Activated effector memory CD4-positive, alpha-beta T cell treated with anti-CD3 and anti-CD28 coated beads, Interleukin-2, amount 50 U/mL, for 16 hours (primary cell): ENCODE data around the gene ELFN1.

Source experiments
- DNase-seq: peaks from one replicate; pipeline ENCODE4 v3.0.0-alpha.2; 2020

The ELFN1 gene

GRCh38 chr7:1729773-1730172 is 59.7 kb downstream of the ELFN1 start:
- DNase-seq, result no peak

- no peak for DNase-seq
Measured at GRCh38 chr7:1732072-1732471, 62.0 kb downstream of the ELFN1 start.

GRCh38 chr7:1732645-1733044 is 62.6 kb downstream of the ELFN1 start:
- DNase-seq, result no peak

- DNase-seq, result no peak
Measured at GRCh38 chr7:1733206-1733907, 63.3 kb downstream of the ELFN1 start.

- DNase-seq, result no peak
Measured at GRCh38 chr7:1733908-1734730, 64.0 kb downstream of the ELFN1 start.

GRCh38 chr7:1735262-1735661 is 65.2 kb downstream of the ELFN1 start:
- DNase-seq, result no peak

- no peak for DNase-seq
Measured at GRCh38 chr7:1735806-1736483, 65.9 kb downstream of the ELFN1 start.

- DNase-seq, result no peak
Measured at GRCh38 chr7:1736484-1736817, 66.4 kb downstream of the ELFN1 start.

- DNase-seq, result no peak
Measured at GRCh38 chr7:1736830-1737229, 66.8 kb downstream of the ELFN1 start.

- no peak for DNase-seq
Measured at GRCh38 chr7:1737523-1737922, 67.4 kb downstream of the ELFN1 start.

- DNase-seq, result no peak
Measured at GRCh38 chr7:1737956-1738355, 67.9 kb downstream of the ELFN1 start.

- no peak for DNase-seq
Measured at GRCh38 chr7:1738511-1738910, 68.4 kb downstream of the ELFN1 start.

GRCh38 chr7:1738956-1739355 is 68.9 kb downstream of the ELFN1 start:
- no peak for DNase-seq

GRCh38 chr7:1739593-1739992 is 69.5 kb downstream of the ELFN1 start:
- no peak for DNase-seq

GRCh38 chr7:1740214-1740613 is 70.1 kb downstream of the ELFN1 start:
- DNase-seq, result no peak

- DNase-seq, result no peak
Measured at GRCh38 chr7:1741246-1741645, 71.2 kb downstream of the ELFN1 start.

- DNase-seq, result no peak
Measured at GRCh38 chr7:1741751-1742554, 71.9 kb downstream of the ELFN1 start.

- no peak for DNase-seq
Measured at GRCh38 chr7:1742555-1743303, 72.7 kb downstream of the ELFN1 start.

- DNase-seq, result no peak
Measured at GRCh38 chr7:1743481-1744230, 73.6 kb downstream of the ELFN1 start.

GRCh38 chr7:1744296-1745017 is 74.4 kb downstream of the ELFN1 start:
- no peak for DNase-seq

- DNase-seq, result no peak
Measured at GRCh38 chr7:1745018-1745532, 75.0 kb downstream of the ELFN1 start.
